Anterior cingulate cortex (tissue), 58 donors: ENCODE measurements around the gene CLIC5.
"Not testable (repeated sequence)": the region's sequence is repeated elsewhere in the genome, so short reads cannot be mapped to it uniquely, and the experiment has no call there.

Experiments used
- DNase-seq, 58 donors: peaks; one replicate each; lab custom pipeline; 2025; lab: John Stamatoyannopoulos, UW

Gene CLIC5

DNA sequence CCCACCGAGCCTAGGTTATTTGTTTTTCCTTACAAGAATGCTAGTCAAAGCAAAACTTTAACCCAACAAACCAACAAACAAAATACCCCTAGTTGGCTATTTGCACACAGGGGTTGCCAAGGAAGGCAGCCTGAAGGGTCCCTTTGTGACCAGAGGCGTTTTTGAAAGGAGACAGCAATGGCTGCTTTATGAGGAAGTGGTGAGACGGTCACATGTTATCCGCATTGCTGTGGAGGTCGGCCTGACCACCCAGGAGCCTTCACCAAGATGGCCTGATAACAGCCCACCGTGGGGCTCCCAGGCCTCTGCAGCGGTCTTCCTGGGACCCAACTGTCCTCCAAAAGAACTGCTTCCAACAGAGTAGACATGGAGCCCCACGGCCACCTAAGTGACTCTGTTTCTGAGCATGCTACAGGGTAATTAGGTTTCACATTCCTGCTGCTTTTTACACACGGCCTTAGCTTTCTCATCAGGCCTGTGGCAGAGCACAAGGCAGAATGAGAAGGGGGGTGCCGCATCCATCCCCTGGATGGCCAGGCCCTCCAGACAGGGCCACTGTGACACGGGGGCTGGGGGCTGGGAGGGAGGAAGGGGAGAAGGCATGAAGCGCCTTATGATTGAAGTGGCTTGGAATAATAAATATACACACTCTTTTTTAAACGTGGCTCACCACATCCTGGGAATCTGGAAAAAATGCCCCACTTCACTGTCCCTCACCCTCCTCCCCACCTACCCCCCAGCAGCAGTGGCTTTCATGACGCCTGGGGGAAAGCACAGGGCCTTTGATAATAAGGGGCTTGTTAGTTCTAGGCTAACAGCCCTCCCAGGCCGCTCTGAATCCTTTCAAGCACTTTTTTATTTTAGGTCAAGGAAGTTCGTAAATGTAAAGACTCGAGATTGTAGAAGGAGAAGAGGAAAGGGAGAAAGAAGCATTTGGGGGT, 86.0 kb downstream of the CLIC5 start:
- DNase-seq = no peak

DNA sequence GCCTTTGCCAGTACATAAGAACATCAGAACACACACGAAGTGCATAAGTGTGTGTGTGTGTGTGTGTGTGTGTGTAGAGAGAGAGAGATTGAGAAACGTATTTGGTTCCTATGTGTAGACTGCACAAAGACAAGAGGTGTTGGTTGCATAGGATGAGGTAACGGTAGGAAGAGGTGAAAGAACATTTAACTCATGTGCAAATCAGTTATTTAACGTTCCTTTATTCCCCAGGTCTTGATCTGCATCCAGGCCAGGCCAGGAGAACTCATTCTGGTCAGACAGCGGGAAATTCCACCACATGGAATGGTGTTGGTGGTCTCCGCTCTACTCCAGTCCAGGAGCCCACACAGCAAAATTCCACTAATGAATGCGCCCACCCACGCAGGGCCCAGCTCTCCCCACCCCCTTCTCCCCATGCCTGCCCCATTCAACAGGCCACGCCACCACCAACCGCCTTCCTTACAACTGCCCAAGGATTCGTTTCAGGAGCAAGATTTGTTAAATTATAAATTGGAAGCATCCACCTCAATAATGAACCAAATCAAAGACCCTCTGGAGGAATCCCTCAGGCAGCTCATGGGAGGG, 86.8 kb downstream of the CLIC5 start:
- no peak for DNase-seq

DNA sequence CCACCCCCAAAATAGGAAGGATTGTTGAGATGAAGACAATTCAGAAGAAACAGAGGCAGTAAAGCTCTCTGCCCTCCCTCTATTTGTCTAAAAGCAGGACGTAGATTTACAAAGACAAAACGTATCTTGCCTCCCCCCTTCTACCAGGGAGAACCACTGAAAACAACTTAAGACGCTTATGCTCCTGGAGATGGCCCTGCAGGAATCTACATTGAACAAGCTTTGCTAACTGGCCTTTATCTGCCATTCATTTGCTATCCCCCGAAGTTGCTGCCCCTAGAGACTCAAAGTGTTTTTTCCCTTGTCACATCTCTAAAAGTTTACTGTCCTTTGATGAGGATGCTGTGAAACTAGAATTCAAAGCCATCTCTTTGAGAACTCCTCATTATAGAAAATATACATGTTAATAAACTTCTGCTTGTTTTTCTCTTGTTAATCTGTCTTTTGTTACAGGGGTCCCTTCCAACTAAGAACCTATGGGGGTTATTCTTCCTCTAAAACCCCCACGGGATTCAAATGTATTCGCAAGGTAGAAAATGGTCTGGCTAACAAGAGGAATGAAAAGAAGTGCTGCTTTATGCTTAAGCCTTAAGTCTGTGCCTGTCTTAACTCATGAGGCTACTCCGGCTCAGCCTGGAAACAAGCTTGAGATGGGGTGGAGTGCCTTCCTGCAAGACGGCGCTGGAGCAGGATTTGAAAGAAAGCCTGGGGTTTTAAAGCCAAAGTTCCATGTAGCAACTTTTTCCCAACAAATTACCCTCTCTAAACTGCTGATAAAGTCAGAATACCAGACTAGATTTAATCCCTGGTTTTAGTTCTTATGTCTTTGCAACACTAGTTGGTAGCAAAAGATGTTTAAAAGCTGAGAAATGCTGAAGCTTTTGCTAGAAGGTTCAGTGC, 88.0 kb downstream of the CLIC5 start:
- no peak for DNase-seq

DNA sequence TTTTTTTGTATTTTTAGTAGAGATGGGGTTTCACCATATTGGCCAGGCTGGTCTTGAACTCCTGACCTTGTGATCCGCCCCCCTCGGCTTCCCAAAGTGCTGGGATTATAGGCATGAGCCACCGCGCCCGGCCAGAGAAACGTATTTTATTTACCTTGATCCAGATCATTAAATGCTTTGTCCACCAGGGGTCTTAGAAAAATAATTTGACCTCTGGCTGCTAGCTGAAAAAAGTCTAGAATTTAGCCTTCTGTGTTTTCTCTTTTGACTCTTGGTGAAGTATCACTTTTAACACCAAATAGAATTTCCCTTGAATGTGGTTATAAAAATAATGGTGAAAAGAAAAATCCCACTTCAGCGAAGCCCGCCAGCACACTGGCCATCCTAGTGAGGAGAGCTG, 89.2 kb downstream of the CLIC5 start:
- not testable (repeated sequence) for DNase-seq

DNA sequence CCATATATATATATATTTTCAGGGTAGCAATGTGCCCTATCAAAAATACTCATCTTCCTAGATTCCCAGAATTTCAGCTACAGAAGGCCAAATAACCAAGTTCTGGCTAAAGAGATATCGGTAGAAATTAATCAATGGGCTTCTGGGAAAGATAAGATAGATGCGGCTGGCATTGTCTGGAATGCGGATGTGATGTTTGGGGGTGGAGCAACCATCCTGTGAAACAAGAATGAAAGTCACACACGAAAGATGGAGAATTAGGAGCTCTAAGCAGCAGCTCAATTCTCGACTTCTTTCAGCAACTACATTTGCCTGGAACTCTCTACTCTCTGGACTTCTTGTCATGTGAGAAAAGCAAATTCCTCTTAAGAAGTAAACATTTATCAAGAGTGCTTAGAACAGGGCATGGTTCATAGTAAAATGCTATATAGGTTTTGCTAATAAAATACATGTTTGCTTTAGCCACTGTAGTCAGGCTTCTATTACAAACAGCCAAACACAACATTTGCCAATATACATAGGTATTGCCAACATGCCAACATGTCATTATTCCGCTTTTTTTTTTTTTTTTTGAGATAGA, 90.8 kb downstream of the CLIC5 start:
- no peak for DNase-seq

DNA sequence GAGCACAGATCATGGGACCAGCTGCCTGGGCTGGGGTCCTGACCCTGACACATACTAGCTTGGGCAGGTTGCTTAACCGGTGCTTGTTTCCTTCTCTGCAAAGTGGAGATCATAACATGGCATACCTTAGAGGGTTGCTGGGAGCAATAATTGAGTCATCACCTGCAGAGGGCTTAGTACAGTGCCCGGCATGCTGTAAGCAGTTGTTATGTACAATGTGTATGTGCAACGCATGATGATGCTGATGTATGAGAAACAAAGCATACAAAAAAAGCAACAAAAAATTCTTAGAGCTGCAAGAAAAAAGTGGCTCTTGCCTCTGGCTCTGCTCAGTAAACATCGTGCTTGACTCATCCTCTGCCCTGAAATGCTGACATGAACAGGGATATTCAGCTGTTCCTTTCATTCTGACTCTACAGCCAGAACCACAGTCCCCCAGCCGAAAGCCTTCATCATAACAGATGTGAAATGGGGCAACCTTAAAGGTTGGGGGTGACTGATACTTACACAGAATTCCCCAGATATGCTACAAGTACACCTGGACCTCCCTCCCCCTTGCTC, 91.7 kb downstream of the CLIC5 start:
- no peak for DNase-seq

DNA sequence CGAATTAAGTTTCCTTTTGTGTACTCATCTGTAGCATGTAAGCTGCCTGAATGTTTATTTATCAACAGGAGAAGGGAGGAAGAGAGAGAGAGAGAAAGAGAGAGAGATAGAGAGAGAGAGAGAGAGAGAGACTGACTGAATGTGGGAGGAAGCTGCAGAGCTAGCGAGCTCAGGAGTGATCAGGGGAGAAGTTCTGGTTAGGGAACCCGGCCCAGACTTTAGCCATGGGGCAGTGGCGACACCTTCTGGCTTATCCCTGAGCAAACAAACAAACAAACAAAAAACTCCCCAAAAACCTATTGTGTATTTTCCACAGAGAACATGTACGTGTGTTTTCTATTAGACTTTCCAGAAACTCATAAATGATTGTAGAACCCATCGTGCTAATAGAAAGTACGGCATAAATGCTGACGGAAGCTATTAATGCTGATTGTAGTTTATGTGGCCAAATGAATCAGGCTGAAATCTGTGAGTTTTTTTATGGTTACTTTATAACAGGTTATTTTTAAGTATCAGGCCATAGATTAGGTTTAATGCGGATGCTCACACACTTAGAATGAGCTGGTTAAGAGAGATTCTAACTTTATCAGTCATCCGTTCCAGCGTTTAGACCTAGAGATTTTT, 92.8 kb downstream of the CLIC5 start:
- peak in 52 of 58 donors; percentile 1 to 73 (median 41) for DNase-seq

DNA sequence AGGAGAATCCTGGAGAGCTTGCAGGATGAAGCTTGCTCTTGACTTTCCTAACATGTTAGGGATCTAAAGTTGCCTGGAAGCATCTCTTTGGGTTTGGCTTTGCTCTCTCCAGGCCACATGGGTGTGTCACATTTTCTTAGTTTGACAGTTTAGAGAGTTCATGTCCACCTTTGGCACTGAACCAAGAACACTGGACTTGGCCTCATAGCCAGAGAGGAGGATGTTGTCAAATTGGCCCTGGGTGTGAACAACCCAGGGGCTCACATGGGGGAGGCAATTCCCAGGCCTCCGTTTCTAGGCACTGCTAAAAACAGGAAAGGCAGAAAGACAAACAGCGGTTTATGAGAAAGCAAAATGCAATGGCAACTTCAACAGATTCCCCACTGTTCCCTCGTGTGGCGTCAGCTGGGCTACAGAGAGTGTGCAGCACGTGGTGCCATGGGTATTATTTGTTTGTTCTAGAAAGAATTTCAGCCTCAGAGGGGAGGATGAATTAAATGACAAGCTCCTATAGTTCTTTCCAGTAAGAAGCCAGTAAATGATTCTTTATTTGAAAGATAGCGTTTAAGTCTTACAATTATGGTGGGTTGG, 93.9 kb downstream of the CLIC5 start:
- DNase-seq = no peak

DNA sequence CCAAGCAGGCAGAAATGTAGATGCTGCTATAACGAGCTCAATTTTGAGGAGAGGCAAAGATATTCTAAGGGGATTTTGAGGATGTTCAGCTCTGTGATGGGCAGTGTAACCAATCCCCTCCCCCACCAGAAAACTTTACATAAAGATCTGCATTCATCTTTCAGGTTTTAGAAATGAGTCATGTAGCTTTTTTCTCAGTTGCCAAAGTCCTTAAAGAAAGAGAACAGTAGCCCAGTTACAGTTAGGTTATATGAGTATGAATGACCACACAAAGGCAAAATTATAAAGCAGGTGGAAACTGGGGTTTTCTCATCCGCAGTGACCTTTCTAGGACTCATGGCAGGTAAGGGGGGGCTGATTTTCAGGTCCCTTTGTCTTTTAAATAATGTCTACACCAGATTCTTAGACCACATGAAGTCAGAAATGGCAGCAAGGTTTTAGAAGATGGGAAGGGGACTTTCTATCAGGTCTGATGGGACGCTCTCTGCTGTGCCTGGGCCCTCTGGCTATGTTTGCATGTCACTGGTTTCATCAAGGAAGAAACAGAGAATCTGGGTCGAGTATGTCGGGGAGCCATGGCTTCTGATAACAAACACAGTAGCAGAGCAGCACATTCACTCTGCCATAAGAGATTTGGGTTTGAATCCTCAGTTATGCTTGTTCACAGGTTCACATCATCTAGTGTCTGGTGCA, 94.7 kb downstream of the CLIC5 start:
- DNase-seq = no peak

DNA sequence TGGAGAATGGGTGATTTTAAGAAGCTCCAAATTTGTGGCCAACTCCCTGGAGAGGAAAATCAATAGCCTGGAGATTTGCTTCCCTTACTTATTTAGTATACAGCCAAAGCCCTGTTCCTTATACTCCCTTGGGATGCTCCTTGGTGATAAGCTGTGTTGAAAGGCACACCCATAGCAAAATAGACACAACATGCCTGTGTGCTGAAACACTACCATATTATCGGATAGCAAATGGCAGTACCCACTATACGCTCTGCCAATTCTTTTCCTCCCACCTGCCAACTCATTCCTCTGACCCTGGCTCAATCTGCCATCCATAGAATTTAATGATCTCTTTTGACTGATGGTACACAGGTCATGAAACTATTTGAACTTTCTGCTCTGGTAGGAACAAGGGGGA, 98.2 kb downstream of the CLIC5 start:
- DNase-seq = no peak

DNA sequence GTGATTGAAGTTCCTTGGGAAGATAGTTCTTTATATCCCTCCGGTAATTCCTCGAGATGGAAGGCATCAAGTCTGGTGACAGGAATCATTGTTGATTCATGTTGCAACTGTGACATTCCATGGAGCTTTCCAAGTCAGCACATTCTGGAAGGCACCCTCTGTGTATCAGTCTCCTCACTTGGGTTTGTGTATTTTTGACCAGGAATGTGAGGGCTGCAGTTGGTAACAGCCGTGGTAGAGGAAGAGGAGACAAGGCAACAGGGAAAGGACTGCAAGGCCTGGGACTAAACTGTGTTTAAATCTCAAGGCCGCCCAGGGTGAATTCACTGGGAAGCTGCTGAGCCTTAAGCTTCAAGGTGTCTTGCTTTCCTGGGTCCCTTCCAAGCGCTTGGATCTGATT, 99.0 kb downstream of the CLIC5 start:
- no peak for DNase-seq

DNA sequence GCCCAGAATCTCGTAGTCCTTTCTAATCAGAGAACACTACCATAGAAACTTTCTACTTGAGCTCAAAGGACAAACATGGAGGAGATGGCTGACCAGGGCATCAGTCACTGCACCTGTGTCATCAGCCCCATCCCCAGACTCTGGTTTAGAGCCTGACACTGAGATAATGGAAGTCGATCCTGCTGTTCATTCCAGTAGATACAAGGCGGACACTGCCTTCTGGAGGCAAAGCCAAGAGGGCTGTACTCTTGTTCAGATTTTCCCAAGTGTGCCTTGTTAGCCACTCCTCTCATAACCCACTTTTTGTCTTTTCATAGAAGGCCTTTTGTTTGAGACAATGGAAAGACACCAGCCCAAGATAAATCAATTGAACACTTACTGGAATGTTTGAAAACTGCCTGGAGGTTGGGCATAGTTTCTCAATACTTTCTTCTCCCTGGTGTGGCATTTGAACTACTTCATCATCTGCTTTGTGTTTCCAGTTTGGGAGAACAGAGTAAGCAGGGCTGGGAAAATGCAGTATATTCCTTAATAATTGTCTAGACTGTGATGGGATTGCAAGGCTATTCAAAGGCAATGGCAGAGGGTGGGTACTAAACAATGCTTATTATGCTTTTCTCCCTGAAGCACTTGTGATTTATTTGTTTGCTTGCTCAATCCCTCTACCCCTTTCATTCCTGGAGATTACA, 99.7 kb downstream of the CLIC5 start:
- no peak for DNase-seq

DNA sequence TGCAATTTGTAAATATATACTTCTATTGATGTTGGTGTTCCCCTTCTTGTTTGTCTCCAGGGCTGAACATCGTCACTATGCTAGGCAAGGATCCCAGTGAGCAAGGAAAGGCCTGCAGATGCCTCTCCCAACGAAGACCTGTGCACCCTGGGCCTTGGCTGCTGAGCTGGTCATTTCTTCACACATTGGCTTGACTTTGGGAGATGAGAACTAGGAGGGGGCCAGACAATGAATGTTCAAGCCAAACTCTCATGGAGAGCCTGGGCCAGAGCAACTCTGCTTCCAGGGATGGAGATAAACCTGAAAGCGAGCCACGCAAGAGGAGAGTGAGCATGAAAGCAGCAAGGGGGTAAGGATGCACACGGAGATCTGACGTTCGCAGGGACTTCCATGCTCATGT, 104.0 kb downstream of the CLIC5 start:
- no peak for DNase-seq

DNA sequence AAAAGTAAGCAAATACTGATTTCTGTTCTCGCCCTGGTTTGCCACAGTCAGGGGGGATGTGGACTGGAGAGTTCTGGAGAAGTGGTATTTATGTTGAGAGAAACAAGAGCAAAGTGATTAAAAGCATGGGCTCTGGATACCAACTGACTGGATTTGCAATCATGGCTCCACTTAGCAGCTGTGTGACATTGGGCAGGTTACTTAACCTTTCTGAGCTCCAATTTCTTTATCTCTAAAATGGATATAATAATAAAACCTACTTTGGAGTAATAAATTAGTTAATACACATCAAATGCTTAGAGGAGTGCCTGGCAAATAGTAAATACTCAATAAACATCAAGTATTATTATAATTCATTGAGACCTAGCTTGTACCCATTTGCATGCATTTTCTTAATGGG, 111.7 kb downstream of the CLIC5 start:
- no peak for DNase-seq

DNA sequence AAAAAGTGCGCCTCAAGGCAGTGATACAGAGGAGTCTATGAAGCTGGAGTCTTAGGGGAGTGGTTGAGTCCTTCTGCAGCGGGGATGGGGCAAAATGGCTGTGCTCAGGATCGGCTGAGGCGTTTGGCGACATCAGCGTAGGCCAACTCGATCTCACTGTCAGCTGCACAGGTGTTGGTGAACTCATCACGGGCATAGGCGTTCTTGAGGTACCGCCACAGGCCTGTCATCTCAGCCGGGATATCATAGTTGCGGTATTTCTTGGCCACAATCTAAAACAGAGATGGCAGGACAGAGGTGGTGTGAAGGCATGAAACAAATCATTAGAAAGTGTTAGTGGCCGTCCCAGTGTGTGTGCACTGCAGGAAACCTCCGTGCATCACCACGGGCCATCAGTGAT, 112.7 kb downstream of the CLIC5 start:
- DNase-seq = no peak

DNA sequence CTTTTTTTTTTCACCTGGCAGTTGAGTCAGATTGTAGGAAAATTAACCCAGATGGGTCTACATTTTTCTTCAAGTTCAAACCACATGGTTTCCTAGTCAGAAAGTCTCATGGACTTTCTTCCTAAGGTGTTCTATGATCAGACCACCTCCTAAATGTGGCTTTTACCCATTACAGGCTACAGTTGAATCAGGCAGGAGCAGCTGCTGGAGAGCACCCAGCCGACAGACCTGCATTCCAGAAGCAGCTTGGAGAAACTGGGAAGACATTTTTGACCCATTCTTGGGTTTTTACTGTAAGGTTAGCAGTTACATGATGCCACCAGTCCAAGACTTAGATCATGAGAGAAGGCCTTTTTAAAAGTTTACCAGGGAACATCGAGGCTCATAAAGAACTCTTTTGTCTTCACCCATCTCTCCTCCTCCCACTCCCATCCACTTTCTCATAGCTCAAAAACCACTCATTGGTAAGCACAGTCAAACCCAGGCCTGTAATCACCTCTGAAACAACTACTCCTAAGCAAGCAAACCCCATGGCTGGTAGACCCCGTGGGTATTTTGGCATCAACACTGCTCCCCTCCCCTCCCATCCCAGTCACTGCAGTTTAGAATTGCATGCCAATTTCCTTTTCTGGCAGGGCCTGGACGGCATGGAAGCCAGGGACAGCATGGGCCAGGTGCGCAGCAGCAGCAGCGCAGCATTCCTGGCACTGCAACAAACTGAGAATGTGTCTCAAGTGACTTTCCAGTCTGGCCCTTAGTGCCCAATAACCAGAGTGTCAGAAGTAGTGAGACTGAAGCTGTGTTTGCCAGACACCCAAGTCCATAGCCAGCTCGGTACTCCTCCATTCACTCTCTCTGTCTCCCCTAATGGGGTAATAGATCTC, 113.7 kb downstream of the CLIC5 start:
- no peak for DNase-seq
